NCI-H2196 (cell line): Measurements from ENCODE around the gene ACHE.
"Not testable (repeated sequence)": the region's sequence is repeated elsewhere in the genome, so short reads cannot be mapped to it uniquely, and the experiment has no call there.

Experiments used
- DNase-seq: peaks from one replicate; lab custom pipeline; 2025; ENCODE audit not compliant: unreplicated experiment; lab: John Stamatoyannopoulos, UW

ACHE gene

GRCh38 chr7:100895701-100895955 lies at the start of gene ACHE:
TSS of gene ACHE (minus strand) at chr7:100895888. CDS start at chr7:100894232, 1,656 bp downstream.
- no peak for DNase-seq

GRCh38 chr7:100944138-100944537 lies 48.5 kb upstream of the ACHE start:
- no peak for DNase-seq

- DNase-seq = no peak
These were observed 48.0 kb upstream of the ACHE start for GRCh38 chr7:100943693-100944092.

GRCh38 chr7:100942045-100942774 lies 46.5 kb upstream of the ACHE start:
- peak; percentile 17 for DNase-seq

- DNase-seq = not testable (repeated sequence)
These were observed 40.5 kb upstream of the ACHE start for GRCh38 chr7:100936167-100936566.

- not testable (repeated sequence) for DNase-seq
These were observed 39.7 kb upstream of the ACHE start for GRCh38 chr7:100935381-100935780.

- no peak for DNase-seq
These were observed 38.0 kb upstream of the ACHE start for GRCh38 chr7:100933734-100934133.

- no peak for DNase-seq
These were observed 34.1 kb upstream of the ACHE start for GRCh38 chr7:100929808-100930174.

DNA sequence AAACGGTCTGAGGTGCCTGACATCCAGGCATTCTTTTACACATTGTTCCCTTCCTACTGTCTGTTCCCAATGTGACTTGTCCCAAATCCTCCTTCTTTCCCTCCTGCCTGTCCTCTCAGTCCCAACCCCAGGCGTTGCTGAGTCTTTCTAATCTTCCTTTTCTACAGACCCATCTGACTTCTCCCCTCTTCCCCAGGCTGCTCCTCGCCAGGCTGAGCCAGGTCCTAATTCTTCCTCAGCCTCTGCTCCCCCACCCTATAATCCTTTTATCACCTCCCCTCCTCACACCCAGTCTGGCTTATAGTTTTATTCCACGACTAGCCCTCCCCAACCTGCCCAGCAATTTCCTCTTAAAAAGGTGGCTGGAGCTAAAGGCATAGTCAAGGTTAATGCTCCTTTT lies 27.9 kb upstream of the ACHE start:
- not testable (repeated sequence) for DNase-seq

DNA sequence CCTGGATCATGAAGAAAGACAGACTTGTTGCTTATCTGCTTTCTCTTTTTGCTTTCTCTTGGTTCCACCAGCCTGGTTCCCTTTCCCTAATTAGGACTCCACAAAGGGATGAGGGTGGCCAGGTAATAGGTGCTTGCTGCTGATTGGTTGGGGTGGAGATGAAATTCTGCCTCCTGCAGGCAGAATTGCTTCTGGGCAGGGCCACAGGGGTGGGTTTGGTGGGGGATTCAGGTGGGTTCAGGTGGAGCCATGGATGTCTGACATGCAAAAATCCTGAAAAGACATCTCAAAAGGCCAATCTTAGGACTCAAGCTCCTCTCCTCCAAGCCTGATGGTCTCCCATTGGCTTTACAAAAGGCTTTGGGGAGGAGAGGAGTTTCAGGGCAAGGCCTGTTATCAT lies 25.4 kb upstream of the ACHE start:
- DNase-seq = no peak

- not testable (repeated sequence) for DNase-seq
These were observed 24.2 kb upstream of the ACHE start for GRCh38 chr7:100919779-100920437.

- not testable (repeated sequence) for DNase-seq
These were observed 23.6 kb upstream of the ACHE start for GRCh38 chr7:100919335-100919734.

GRCh38 chr7:100914879-100915447 lies 19.3 kb upstream of the ACHE start:
- DNase-seq = no peak

DNA sequence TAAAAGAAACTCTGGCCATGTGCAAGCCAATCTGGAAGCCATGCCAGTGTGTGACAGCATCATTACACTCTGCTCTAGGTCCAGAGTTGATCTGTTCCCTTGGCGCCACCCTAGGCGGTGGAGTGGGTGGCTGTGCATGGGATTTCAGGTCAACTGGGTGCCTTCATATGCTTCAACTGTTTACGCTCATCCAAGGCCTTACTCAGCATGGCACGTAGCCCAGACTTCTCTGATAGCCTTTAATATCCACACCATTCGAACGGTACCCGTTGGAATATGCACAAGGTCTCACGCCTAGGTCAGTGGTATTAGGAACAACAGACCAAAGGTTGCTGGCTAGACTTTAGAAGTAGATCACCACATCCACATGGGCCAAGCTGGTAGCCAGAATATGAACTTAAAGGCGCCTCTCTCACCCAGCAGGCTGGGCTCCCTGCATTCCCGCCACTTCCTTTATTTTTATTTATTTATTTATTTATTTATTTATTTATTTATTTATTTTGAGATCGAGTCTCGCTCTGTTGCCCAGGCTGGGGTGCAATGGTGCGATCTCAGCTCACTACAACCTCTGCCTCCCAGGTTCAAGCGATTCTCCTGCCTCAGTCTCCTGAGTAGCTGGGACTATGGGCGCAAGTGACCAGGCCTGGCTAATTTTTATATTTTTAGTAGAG lies 18.7 kb upstream of the ACHE start:
- no peak for DNase-seq

GRCh38 chr7:100911484-100911883 lies 15.8 kb upstream of the ACHE start:
- no peak for DNase-seq

GRCh38 chr7:100910443-100910842 lies 14.8 kb upstream of the ACHE start:
- DNase-seq = not testable (repeated sequence)

GRCh38 chr7:100908512-100908911 lies 12.8 kb upstream of the ACHE start:
- no peak for DNase-seq

DNA sequence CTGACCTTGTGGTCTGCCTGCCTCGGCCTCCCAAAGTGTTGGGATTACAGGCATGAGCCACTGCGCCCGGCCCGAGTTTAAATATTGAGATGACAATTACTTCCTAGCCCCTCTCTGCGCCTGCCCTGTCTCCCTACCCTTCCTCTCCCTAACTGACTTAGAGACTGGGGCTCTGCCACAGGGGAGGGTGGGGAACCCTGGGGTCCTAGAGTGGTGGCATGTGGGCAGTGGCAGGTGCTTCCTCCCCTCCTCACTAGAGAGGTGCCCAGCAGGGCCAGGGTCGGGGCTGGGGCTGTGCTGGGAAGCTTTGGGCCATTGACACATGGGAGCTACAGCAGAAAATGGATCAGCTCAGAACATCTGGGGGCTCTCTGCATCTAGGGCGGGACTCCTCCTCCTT lies 7.0 kb upstream of the ACHE start:
- no peak for DNase-seq

- no peak for DNase-seq
These were observed 6.2 kb upstream of the ACHE start for GRCh38 chr7:100901921-100902332.

GRCh38 chr7:100900978-100901377 lies 5.3 kb upstream of the ACHE start:
- DNase-seq = no peak

DNA sequence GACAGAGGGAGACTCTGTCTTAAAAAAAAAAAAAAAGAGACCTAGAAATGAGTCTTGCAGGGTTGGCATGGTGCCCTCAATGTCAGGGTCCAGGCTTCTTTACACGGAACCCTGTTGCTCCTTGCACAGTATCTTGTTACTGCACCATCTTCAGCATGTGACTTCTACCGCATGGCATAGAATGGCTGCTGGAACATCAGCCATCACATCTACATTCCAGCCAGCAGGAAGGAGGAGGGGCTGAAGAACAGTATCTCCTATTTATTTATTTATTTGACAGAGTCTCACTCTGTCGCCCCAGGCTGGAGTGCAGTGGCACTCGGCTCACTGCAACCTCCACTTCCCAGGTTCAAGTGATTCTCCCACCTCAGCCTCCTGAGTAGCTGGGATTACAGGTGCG lies 3.7 kb upstream of the ACHE start:
- DNase-seq = no peak
